Caco-2 (cell line): ENCODE measurements around the gene CACNA1A. TPM values are rescaled to one million over a fixed set of nuclear protein-coding genes. Genes with fewer than 3 reads are reported as not detected.

Experiments
- BruUV-seq: library from RNA; stranded (reverse); fragments of 400-500 nt; replicated peaks from 2 replicates; lab custom pipeline; 2021; lab: Mats Ljungman, UMichigan
- CTCF ChIA-PET: fragments of 300-600 bp; sonication (Branson Sonifier 250); formaldehyde crosslinking; loops from one replicate; lab custom pipeline; 2022; ENCODE audit warnings: antibody characterized with exemption; lab: Charles Lee
- POLR2A ChIA-PET: fragments of 300-600 bp; sonication (Branson Sonifier 250); formaldehyde crosslinking; loops from one replicate; lab custom pipeline; 2022; ENCODE audit warnings: antibody characterized with exemption; lab: Charles Lee
- DNase-seq, 2 experiments: peaks; one replicate each; pipeline versions ENCODE4 v3.0.0 to v3.0.0-alpha.2; 2020 to 2022
- H3K27me3 ChIP-seq: replicated peaks from 2 replicates; pipeline ENCODE4 v1.6.0; 2011; ENCODE audit warnings: low read length; ENCODE audit not compliant: control insufficient read depth, insufficient read depth
- H3K36me3 ChIP-seq: 2 replicates; pipeline ENCODE4 v1.5.1; 2011; ENCODE audit warnings: low read length; ENCODE audit not compliant: control insufficient read depth, insufficient read depth
- H3K4me1 ChIP-seq: fragments of 250-450 bp; sonication (Bioruptor Pico); 2 replicates; pipeline ENCODE4 v1.5.1; 2020; ENCODE audit warnings: mild to moderate bottlenecking
- H3K4me3 ChIP-seq: 2 replicates; pipeline ENCODE4 v1.5.1; 2011; ENCODE audit warnings: low read depth, mild to moderate bottlenecking, control low read depth, low read length
- H3K9me3 ChIP-seq: fragments of 250-450 bp; sonication (Bioruptor Pico); 2 replicates; pipeline ENCODE4 v1.5.1; 2020; ENCODE audit warnings: mild to moderate bottlenecking, moderate library complexity
- H3K27ac Mint-ChIP-seq: one replicate; pipeline ENCODE4 v1.8.0; 2022; ENCODE audit warnings: mixed read lengths; ENCODE audit not compliant: unreplicated experiment
- H3K27me3 Mint-ChIP-seq: one replicate; pipeline ENCODE4 v1.8.0; 2022; ENCODE audit warnings: mixed read lengths; ENCODE audit not compliant: insufficient read depth, unreplicated experiment
- H3K36me3 Mint-ChIP-seq: one replicate; pipeline ENCODE4 v1.8.0; 2022; ENCODE audit warnings: mild to moderate bottlenecking, mixed read lengths; ENCODE audit not compliant: insufficient read depth, unreplicated experiment
- H3K4me1 Mint-ChIP-seq: one replicate; pipeline ENCODE4 v1.8.0; 2022; ENCODE audit warnings: low read depth, mixed read lengths; ENCODE audit not compliant: unreplicated experiment
- H3K4me3 Mint-ChIP-seq: one replicate; pipeline ENCODE4 v1.8.0; 2022; ENCODE audit warnings: mild to moderate bottlenecking, moderate library complexity, mixed read lengths; ENCODE audit not compliant: unreplicated experiment
- H3K9me3 Mint-ChIP-seq: one replicate; pipeline ENCODE4 v1.8.0; 2022; ENCODE audit warnings: mixed read lengths; ENCODE audit not compliant: unreplicated experiment
- CTCF ChIP-seq, 2 experiments: fragments of 200-600 bp in 1 of 2; IDR thresholded peaks; 1 replicate in 1 of 2; 2 replicates in 1 of 2; pipeline versions ENCODE4 v1.5.1 to v1.8.0; 2011 to 2022; ENCODE audit warnings: antibody characterized with exemption in 1 of 2, control low read depth in 1 of 2, inconsistent platforms in 1 of 2, low read depth in 1 of 2, low read length in 1 of 2, mild to moderate bottlenecking in 1 of 2, moderate library complexity in 1 of 2; ENCODE audit not compliant: insufficient read depth in 1 of 2, severe bottlenecking in 1 of 2, unreplicated experiment in 1 of 2
- intact Hi-C: fragments of 100-400 bp; cut with micrococcal nuclease; formaldehyde crosslinking; loops from one replicate; pipeline ENCODE4 v1.10.0; 2022; ENCODE audit not compliant: unreplicated experiment
- total RNA-seq: library from RNA; stranded (reverse); gene quantifications from 2 replicates; pipeline ENCODE4 v1.2.3, GENCODE V29; 2022

The CACNA1A gene
- total RNA-seq, 1 experiment from 2014 or later = not detected

DNA sequence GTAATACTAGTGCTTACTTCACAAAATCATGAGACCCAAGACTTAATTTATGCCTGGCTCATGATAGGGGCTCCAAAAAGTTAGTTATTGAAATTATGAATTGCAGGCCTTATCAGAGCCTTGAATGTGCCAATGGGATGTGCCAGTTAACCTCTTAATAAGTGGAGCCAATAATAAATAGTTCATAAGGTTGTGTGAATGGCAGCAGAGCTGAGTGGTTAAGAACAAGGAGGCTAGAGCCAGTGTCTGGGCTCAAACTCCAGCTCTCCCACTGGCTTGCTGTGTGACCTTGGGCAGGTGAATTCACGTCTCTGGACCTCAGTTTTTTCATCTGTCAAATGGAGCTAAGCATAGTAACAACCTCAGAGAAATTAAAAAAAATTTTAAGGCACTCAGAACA is 222.4 kb downstream of the CACNA1A start:
- DNase-seq = no peak
- H3K9me3 ChIP-seq = no peaks in the 10 kb centered on the region
- no peaks in the 10 kb centered on the region for H3K9me3 Mint-ChIP-seq
- BruUV-seq = no TSS peak
- TF ChIP-seq CTCF (IDR thresholded peaks at IDR 0.05; ENCODE audit: insufficient read depth in 1 of 2, low read depth in 1 of 2, low read length in 1 of 2, severe bottlenecking in 1 of 2, unreplicated experiment in 1 of 2) = no peak
- H3K36me3 Mint-ChIP-seq = no peaks in the 10 kb centered on the region
- peaks cover 2% of the 10 kb centered on the region for H3K27me3 Mint-ChIP-seq
- intact Hi-C loops = no loop called here
- H3K4me1 Mint-ChIP-seq = no peaks in the 10 kb centered on the region
- no peaks in the 10 kb centered on the region for H3K36me3 ChIP-seq
- H3K27me3 ChIP-seq = no peaks in the 10 kb centered on the region
- no peak overlapping the region for H3K4me3 Mint-ChIP-seq
- CTCF ChIA-PET = no interaction called here
- H3K4me3 ChIP-seq = no peak overlapping the region
- no peak overlapping the region for H3K27ac Mint-ChIP-seq
- no peaks in the 10 kb centered on the region for H3K4me1 ChIP-seq
- POLR2A ChIA-PET = no interaction called here

DNA sequence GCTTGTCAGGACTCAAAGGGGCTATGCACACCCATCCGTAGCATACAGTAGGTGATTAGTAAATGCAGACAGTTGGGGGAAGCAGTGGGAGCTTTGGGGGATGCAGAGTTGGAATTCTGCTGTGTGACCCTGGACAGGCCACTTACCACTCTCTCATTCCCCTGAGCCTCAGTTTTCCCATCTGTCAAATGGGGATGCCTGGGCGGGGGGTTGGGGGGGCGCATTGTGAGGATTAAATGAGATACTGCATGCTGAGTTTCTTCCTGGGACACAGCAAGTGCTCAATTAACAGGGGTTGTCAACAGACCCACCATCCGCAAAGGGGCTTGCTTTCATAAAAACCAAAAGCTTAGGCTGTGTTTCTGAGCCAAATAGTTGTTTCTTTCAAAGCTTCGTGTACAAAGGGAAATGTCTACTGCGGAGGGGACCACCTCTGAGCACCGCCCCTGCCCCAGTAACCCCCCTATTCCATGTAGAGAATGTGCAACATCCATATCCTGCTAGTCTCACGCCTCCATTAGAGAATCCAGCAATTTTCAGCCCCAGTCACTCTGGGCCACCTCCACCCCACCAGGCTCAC is 223.7 kb downstream of the CACNA1A start:
- Histone ChIP-seq H3K4me3 (no peak overlapping the region), H3K9me3 (no peaks in the 10 kb centered on the region), H3K36me3 (no peaks in the 10 kb centered on the region), H3K27me3 (no peaks in the 10 kb centered on the region), H3K4me1 (no peaks in the 10 kb centered on the region)
- Mint-ChIP-seq H3K4me1 (no peaks in the 10 kb centered on the region), H3K36me3 (peaks cover 5% of the 10 kb centered on the region), H3K9me3 (no peaks in the 10 kb centered on the region), H3K4me3 (no peak overlapping the region), H3K27me3 (peaks cover 2% of the 10 kb centered on the region), H3K27ac (no peak overlapping the region)
- ChIA-PET POLR2A (no interaction called here), CTCF (no interaction called here)
- TF ChIP-seq CTCF (IDR thresholded peaks at IDR 0.05; ENCODE audit: insufficient read depth in 1 of 2, low read depth in 1 of 2, low read length in 1 of 2, severe bottlenecking in 1 of 2, unreplicated experiment in 1 of 2) = no peak
- BruUV-seq = no TSS peak
- DNase-seq = no peak
- intact Hi-C loops = no loop called here

- intact Hi-C loops = no loop called here
- no TSS peak for BruUV-seq
- H3K4me1 ChIP-seq = no peaks in the 10 kb centered on the region
- Mint-ChIP-seq H3K36me3 (peaks cover 5% of the 10 kb centered on the region), H3K4me1 (no peaks in the 10 kb centered on the region), H3K27me3 (peaks cover 2% of the 10 kb centered on the region), H3K9me3 (no peaks in the 10 kb centered on the region), H3K4me3 (no peak overlapping the region), H3K27ac (no peak overlapping the region)
- no peaks in the 10 kb centered on the region for H3K36me3 ChIP-seq
- H3K4me3 ChIP-seq = no peak overlapping the region
- H3K9me3 ChIP-seq = no peaks in the 10 kb centered on the region
- CTCF ChIA-PET = interaction anchor here (0.6 kb wide), 2 partner anchors 19 to 506 kb away, joined by 3 read pairs; no protein-coding TSS in a partner anchor
- DNase-seq = no peak
- TF ChIP-seq CTCF (IDR thresholded peaks at IDR 0.05; ENCODE audit: insufficient read depth in 1 of 2, low read depth in 1 of 2, low read length in 1 of 2, severe bottlenecking in 1 of 2, unreplicated experiment in 1 of 2) = no peak
- POLR2A ChIA-PET = interaction anchor here (0.6 kb wide), 1 partner anchor 571 kb away, joined by 6 read pairs; no protein-coding TSS in a partner anchor
- H3K27me3 ChIP-seq = no peaks in the 10 kb centered on the region
Observed at GRCh38 chr19:13281567-13282291, 224.6 kb downstream of the CACNA1A start.
